HG02763 (cell line): ENCODE results near the gene NPAS3.

ENCODE experiments used
- ATAC-seq: cut with Tn5 transposase; IDR thresholded peaks from one replicate; pipeline ENCODE4 v1.9.1; 2021; ENCODE audit warnings: mild to moderate bottlenecking, moderate library complexity; ENCODE audit not compliant: unreplicated experiment

The NPAS3 gene

DNA sequence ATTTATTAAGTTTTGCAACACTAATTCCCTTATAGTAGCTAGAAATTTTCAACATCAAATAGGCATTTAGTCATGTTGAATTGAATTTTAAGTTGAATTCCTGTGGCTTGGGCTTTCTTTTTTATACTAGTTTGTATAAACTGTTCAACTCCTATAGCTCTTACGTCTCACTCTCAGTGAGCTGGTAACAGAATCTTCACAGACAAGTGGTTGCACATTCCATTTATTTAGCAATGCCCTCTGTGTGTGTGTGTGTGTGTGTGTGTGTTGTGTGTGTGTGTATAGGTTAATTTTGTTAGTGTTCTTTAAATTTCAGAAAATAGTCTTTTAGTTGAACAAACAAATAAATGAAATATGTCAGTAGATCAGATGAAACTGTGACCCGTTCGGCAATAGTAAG lies 425.0 kb downstream of the NPAS3 start:
- no peak for ATAC-seq

DNA sequence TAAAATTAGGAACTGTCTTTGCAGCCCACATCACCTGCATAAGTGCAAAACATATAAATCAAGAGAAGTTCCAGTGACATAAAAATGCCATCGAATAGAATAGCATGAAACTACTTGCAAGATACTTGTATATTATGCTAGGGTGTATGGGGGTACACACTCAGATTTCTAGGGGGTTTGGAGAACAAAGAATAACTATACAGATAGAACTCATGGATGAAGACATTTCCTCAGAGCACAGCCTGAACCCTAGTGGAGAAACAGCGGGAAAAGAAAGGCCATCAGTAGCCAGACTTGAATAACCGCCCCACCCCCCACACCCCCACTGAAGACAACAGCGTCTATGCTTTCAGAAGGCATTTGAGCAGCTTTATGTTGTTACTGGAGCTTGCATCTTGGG lies 425.8 kb downstream of the NPAS3 start:
- ATAC-seq, result no peak

- ATAC-seq, result no peak
Measured at GRCh38 chr14:33369041-33369440, 430.4 kb downstream of the NPAS3 start.

DNA sequence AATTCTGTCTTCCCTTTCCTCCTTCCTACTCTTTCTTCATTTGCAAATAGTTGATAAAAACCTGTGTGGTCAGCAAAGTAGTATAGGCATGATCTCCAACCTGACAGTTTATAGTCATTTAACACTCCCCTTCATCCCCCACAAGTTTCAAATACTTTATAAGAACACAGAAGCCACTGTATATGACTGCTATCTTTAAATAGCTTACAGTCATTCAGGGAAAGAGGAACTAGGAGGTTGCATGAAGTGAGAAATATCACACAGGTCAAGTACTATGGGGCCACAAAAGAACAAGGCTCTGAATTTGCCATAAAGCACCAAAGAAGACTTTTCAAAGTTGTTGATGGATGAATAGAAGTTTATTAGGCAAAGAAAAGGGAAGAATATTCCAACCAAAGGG lies 431.3 kb downstream of the NPAS3 start:
- ATAC-seq, result peak; percentile 78

DNA sequence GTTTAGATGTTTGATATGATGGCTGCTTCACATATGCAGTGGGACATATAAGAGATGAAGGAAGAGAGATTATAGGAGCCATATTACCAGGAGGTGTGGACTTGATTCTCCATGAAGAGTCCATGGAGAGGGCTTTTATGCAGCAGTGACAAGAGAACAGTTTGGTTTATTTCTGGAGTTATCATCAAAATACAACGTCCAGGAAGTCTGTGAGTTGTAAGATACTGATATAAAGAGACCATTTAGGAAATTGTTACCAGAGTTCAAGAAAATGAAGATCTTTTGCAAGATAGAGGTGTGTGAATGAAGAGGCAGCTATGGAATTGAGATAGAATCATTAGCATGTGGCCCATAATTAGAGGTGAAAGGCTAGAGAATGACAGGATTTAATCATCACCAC lies 431.7 kb downstream of the NPAS3 start:
- no peak for ATAC-seq

- no peak for ATAC-seq
Measured at GRCh38 chr14:33375196-33375595, 436.5 kb downstream of the NPAS3 start.

GRCh38 chr14:33375786-33376185 lies 437.1 kb downstream of the NPAS3 start:
- ATAC-seq, result no peak

- ATAC-seq, result no peak
Measured at GRCh38 chr14:33376510-33376909, 437.8 kb downstream of the NPAS3 start.

DNA sequence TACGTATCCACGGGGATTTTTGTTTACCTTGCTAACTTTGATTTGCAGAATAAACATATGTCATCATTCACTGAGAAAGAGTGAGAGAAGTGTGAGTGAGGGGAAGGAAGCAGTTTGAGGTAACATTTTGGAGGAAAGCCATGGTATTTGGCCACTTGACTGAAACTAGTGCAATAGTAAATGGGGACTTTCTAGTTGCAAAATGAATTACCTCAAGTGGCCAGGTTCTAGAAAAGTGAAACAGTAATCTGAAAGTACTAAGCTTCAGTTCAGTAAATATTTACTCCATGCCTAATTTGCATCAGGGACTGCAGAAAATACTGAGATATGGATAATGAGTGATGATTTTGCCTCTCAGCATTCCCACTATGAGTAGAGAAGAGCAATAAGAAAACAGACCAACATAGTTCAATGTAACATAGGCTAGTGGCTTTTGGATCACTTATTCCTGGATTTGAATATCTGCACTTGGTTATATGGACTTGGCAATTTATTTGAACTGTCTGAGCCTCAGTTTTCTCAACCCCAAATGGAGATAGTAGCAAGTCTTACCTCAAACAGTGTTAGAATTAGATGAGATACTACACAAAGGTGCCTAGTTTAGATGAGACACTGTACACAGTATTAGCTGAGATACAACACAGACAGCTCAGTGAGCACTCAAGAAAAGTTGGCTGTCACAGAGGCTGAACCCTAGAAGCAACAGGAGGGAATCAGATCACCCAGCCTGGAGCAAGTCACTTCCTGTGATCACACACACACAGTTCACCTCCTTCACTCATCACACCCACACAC lies 439.1 kb downstream of the NPAS3 start:
- peak; percentile 70 for ATAC-seq

GRCh38 chr14:33381717-33382116 lies 443.0 kb downstream of the NPAS3 start:
- no peak for ATAC-seq

- ATAC-seq, result no peak
Measured at GRCh38 chr14:33386140-33386539, 447.5 kb downstream of the NPAS3 start.

DNA sequence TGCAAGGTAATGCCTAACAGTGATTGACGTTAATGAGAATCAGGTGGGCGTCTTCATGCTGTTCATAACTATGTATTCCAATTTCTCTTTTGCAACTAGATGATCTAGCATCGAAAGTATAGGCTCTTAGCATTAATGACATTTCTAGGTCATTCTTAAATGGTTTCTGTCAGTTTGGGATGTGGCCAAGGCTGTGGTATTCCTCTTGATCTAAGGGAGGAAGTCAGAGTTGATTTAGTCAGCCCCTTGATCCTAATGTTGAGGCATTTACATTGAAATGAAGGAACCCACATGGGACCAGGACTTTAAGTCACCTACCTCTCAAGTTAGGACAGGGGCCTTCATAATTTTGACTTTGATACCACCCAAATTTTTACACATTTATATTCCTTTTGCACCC lies 448.1 kb downstream of the NPAS3 start:
- ATAC-seq, result no peak

- no peak for ATAC-seq
Measured at GRCh38 chr14:33390335-33390734, 451.7 kb downstream of the NPAS3 start.

- ATAC-seq, result no peak
Measured at GRCh38 chr14:33393231-33393894, 454.7 kb downstream of the NPAS3 start.

DNA sequence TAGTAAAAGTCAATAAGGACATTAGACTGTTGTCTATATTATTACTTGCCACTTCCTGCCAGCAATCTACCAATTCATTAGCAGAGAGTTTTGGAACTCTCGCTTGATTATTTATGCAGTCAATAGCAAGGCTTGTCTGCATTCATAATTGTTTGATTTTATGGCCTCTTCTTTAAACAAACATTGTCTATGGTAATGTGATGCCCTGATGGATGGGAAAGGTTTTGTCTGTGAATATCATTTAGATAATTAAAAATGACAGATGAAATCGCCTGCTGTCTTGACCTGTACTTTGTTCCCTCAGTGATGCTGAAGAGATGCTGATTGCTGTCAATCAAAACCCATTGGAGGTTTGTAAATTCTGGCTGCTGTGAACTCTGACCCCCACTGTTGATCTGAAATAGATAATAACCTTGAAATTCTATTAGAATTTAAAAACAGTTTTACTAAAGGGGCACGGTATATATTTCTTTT lies 455.3 kb downstream of the NPAS3 start:
- no peak for ATAC-seq

- ATAC-seq, result no peak
Measured at GRCh38 chr14:33401311-33401710, 462.6 kb downstream of the NPAS3 start.

- no peak for ATAC-seq
Measured at GRCh38 chr14:33402604-33403003, 463.9 kb downstream of the NPAS3 start.

DNA sequence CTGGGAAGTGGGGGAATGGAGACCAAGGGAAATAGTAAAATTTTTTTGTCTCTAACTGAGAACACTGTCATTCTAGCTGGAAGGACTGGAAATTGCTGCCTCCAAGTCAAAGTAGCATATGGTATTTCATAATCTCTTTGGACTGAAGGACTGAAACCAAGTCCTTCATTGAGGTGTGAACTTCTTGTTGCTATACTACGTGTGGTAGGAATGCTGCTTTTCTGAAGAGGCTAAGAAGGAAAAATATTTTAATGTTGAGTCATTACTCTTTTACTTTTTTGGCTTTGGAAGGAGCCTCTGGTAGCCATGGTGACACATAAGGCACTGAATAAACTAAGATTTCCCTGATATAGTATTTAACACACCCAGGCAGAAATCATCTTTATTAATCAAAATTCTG lies 465.4 kb downstream of the NPAS3 start:
- no peak for ATAC-seq

GRCh38 chr14:33404964-33405574 lies 466.4 kb downstream of the NPAS3 start:
- ATAC-seq, result no peak

- ATAC-seq, result no peak
Measured at GRCh38 chr14:33406766-33407165, 468.1 kb downstream of the NPAS3 start.

DNA sequence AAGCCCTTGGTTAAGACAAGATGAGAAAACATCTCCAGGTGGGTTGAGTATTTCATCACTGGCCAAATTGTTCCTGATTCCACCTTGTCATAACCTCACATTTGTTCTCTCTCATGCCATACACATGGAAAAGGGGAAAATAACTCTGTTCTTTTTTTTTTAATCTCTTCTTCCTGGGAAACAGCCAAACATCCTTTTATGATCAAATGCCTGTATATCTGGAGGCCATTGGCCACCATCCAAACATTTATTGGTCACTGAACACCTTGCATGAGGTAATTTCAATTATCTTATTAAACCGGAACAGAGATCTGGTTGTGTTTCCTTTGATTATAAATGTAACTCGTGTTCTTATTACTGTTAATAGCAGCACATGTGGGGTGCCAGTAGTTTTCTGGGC lies 469.6 kb downstream of the NPAS3 start:
- no peak for ATAC-seq

DNA sequence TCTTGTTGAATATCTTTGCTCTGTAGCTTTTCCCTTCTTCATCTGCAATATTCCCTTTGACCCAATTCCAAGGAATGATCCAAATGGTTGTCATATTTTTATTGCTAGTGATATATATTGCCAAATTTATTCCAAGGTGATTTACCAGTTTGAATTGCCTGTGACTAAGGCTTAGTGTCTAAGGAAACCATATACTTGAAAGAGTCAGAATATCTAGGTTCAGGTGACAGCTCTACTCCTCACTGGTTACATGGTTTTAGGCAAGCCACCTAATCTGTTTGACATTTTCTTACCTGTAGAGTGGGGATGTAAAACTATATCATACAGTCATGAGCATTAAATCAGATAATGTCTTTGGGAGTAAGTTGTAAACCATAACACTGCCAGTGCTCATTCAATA lies 473.8 kb downstream of the NPAS3 start:
- no peak for ATAC-seq
